Psoas muscle (tissue), 8 donors: ENCODE measurements around the gene PHF2. TPM values are rescaled to one million over a fixed set of nuclear protein-coding genes. Genes with fewer than 3 reads are reported as not detected.

Experiments
- ATAC-seq, 4 donors: fragments of 200-7000 bp; cut with Tn5 transposase; one replicate each; pipeline ENCODE4 v1.9.1; 2020; ENCODE audit warnings: moderate library complexity in 3 of 4, mild to moderate bottlenecking in 2 of 4
- DNase-seq, 2 donors: peaks; one replicate each; pipeline ENCODE4 v3.0.0-alpha.2; 2020
- H3K27ac ChIP-seq: fragments of 200-600 bp; one replicate; pipeline ENCODE4 v1.8.0; 2022
- H3K27me3 ChIP-seq, 3 donors: fragments of 200-600 bp in 1 of 3; one replicate each; pipeline versions ENCODE4 v1.6.1 to v1.8.0; 2013 to 2022; ENCODE audit warnings: low read length in 2 of 3, mild to moderate bottlenecking in 2 of 3, moderate library complexity in 1 of 3; ENCODE audit not compliant: insufficient read depth in 3 of 3
- H3K36me3 ChIP-seq, 2 donors: fragments of 200-600 bp in 1 of 2; one replicate each; pipeline versions ENCODE4 v1.6.1 to v1.8.0; 2013 to 2022; ENCODE audit warnings: low read depth in 1 of 2, mild to moderate bottlenecking in 1 of 2, moderate library complexity in 1 of 2; ENCODE audit not compliant: insufficient read depth in 1 of 2
- H3K4me1 ChIP-seq: fragments of 200-600 bp; one replicate; pipeline ENCODE4 v1.8.0; 2022
- H3K4me3 ChIP-seq: fragments of 200-600 bp; one replicate; pipeline ENCODE4 v1.8.0; 2022; ENCODE audit warnings: mild to moderate bottlenecking
- H3K9me3 ChIP-seq: fragments of 200-600 bp; one replicate; pipeline ENCODE4 v1.8.0; 2022
- WGBS, 3 donors: extraction: QIAGEN DNeasy Blood & Tissue Kit; methylation state at CpG; one replicate each; pipeline versions ENCODE4 v1.1.6 to v1.1.7; 2013; 5-methylcytosine and 5-hydroxymethylcytosine counted together
- intact Hi-C, 2 donors: fragments of 100-400 bp; cut with DNase I; formaldehyde crosslinking; loops; one replicate each; pipeline versions ENCODE4 v1.11.0 to v1.14.2; 2022
- polyA plus RNA-seq, 3 donors: library from polyadenylated mRNA; stranded (reverse); fragments of 200-250 nt; gene quantifications; one replicate each; pipeline ENCODE4 v1.2.3, GENCODE V29; 2013
- total RNA-seq, 4 donors: library from RNA; stranded (reverse); fragmentation: NEBNext Ultra II Directional in 2 of 4; extraction: Animal tissue kit (Norgen Biotek cat#: 25700) in 2 of 4; gene quantifications; one replicate each; pipeline versions ENCODE4 v1.2.1 to v1.2.4, GENCODE V29; 2021 to 2023
- TF ChIP-seq, protein P1 (sequence below): fragments of 200-600 bp; IDR thresholded peaks from one replicate; pipeline ENCODE4 v1.8.0; 2022; ENCODE audit warnings: antibody characterized with exemption
- donor health status: healthy with polysubstance abuse.
- donor health status: DM: no; HTN: no; CAD: no; lungs with moderate emphysema.
- donor health status: Bipolar disorder and iron deficiency.
- donor health status: healthy.
- donor health status: DM: yes; HTN: yes; CAD: no.
- donor health status: DM: no; HTN: no; CAD: no.
- donor health status: DM: no; HTN: no; CAD: no.
- donor health status: DM: yes; HTN: yes; CAD: no.

PHF2 gene
- total and polyA plus RNA-seq, 7 donors, result 9.3 to 26.6 (median 19.1) TPM

- DNase-seq (no peak), ATAC-seq (no peak)
- Histone ChIP-seq H3K36me3 (peaks cover 0 to 85% of the 10 kb centered on the region in 2 donors), H3K4me3 (no peak overlapping the region), H3K4me1 (no peaks in the 10 kb centered on the region), H3K9me3 (no peaks in the 10 kb centered on the region), H3K27me3 (no peaks in the 10 kb centered on the region), H3K27ac (no peak overlapping the region)
- intact Hi-C loops, result no loop called here
- TF ChIP-seq, protein P1, sequence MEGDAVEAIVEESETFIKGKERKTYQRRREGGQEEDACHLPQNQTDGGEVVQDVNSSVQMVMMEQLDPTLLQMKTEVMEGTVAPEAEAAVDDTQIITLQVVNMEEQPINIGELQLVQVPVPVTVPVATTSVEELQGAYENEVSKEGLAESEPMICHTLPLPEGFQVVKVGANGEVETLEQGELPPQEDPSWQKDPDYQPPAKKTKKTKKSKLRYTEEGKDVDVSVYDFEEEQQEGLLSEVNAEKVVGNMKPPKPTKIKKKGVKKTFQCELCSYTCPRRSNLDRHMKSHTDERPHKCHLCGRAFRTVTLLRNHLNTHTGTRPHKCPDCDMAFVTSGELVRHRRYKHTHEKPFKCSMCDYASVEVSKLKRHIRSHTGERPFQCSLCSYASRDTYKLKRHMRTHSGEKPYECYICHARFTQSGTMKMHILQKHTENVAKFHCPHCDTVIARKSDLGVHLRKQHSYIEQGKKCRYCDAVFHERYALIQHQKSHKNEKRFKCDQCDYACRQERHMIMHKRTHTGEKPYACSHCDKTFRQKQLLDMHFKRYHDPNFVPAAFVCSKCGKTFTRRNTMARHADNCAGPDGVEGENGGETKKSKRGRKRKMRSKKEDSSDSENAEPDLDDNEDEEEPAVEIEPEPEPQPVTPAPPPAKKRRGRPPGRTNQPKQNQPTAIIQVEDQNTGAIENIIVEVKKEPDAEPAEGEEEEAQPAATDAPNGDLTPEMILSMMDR, result no peak
- 86 to 97% (median 96%) methylated on average over 4 of the region's 4 CpGs for WGBS, 3 donors
Measured at GRCh38 chr9:93662016-93662638, 85.7 kb downstream of the PHF2 start.

GRCh38 chr9:93662952-93663572, 86.7 kb downstream of the PHF2 start:
- H3K9me3 ChIP-seq, result no peaks in the 10 kb centered on the region

GRCh38 chr9:93663877-93664548, 87.6 kb downstream of the PHF2 start:
- Histone ChIP-seq H3K27ac (no peak overlapping the region), H3K4me3 (no peak overlapping the region), H3K27me3 (no peaks in the 10 kb centered on the region), H3K9me3 (no peaks in the 10 kb centered on the region), H3K4me1 (no peaks in the 10 kb centered on the region), H3K36me3 (peaks cover 0 to 77% of the 10 kb centered on the region in 2 donors)
- TF ChIP-seq, protein P1, result no peak
- no peak for ATAC-seq
- intact Hi-C loops, result no loop called here
- WGBS, 3 donors, result 89 to 93% (median 90%) methylated on average over 16 of the region's 16 CpGs
- DNase-seq, result peak in 1 of 2 donors; percentile 35

More at GRCh38 chr9:93662952-93663572, 86.7 kb downstream of the PHF2 start:
- Histone ChIP-seq H3K4me3 (no peak overlapping the region), H3K36me3 (peaks cover 0 to 85% of the 10 kb centered on the region in 2 donors), H3K27ac (no peak overlapping the region), H3K4me1 (no peaks in the 10 kb centered on the region), H3K27me3 (no peaks in the 10 kb centered on the region)
- intact Hi-C loops, result no loop called here
- TF ChIP-seq, protein P1, result no peak
- ATAC-seq, result no peak
- peak in 1 of 2 donors; percentile 3 for DNase-seq
- WGBS, 3 donors, result 82 to 92% (median 89%) methylated on average over 9 of the region's 9 CpGs

DNA sequence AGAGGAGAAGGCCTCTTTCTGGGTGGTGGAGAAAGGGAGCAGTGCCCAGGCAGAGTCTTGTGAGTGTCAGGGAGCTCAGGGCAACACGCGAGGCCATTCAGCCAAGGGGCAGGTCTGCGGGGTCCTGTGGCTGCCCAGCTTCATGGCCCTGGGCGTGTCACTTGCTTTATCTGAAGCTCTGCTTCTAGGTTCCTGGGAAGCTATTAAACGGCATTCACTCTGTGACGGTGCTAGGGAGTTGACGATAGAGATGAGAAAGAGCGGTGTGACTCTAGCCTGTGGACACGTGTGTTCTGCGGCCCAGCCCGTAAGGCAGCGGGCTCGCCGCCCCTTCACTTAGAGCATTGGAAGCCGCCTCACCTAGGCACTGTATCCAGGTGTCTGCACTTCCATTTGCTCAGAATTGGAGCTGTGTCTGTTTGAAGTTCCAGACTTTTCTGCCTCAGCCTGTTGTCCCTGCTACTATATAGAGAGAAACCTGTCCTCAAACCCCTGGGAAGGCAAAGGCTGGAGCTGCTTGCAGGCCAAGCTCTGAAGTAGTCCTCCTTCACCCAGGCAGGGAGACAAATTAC, 88.3 kb downstream of the PHF2 start:
- WGBS, 3 donors, result 92 to 96% (median 96%) methylated on average over 15 of the region's 15 CpGs
- no peaks in the 10 kb centered on the region for H3K4me1 ChIP-seq
- ATAC-seq (no peak), DNase-seq (peak in 1 of 2 donors; percentile 15)
- no peaks in the 10 kb centered on the region for H3K27me3 ChIP-seq
- H3K4me3 ChIP-seq, result no peak overlapping the region
- H3K36me3 ChIP-seq, result peaks cover 0 to 71% of the 10 kb centered on the region in 2 donors
- intact Hi-C loops, result no loop called here
- no peaks in the 10 kb centered on the region for H3K9me3 ChIP-seq
- H3K27ac ChIP-seq, result no peak overlapping the region
- TF ChIP-seq, protein P1, result no peak
